Neuronal stem cell (in vitro differentiated cells): ENCODE data around the gene ARL6IP4.
A peak's percentile ranks its signal among the peaks of the same experiment; 100 is the strongest.

ENCODE experiments used
- DNase-seq: peaks from one replicate; pipeline ENCODE4 v3.0.0-alpha.2; 2013; ENCODE audit warnings: low spot score
- H2AFZ ChIP-seq: one replicate; pipeline ENCODE4 v1.6.1; 2013; ENCODE audit warnings: mild to moderate bottlenecking, low read length, inconsistent platforms
- H2AK5ac ChIP-seq: 2 replicates; pipeline ENCODE4 v1.6.1; 2013; ENCODE audit warnings: low read depth, mild to moderate bottlenecking, inconsistent platforms, low read length, moderate library complexity, mixed read lengths
- H2BK120ac ChIP-seq: 2 replicates; pipeline ENCODE4 v1.6.1; 2013; ENCODE audit warnings: low read depth, mild to moderate bottlenecking, inconsistent platforms, low read length, moderate library complexity, mixed read lengths
- H2BK12ac ChIP-seq: one replicate; pipeline ENCODE4 v1.6.1; 2013; ENCODE audit warnings: low read length, inconsistent platforms
- H2BK15ac ChIP-seq: 2 replicates; pipeline ENCODE4 v1.6.1; 2013; ENCODE audit warnings: mild to moderate bottlenecking, low read length, inconsistent platforms, mixed read lengths
- H2BK5ac ChIP-seq: one replicate; pipeline ENCODE4 v1.6.1; 2013; ENCODE audit warnings: inconsistent platforms, mild to moderate bottlenecking, low read length, moderate library complexity
- H3K14ac ChIP-seq: one replicate; pipeline ENCODE4 v1.6.1; 2013; ENCODE audit warnings: low read length, inconsistent platforms
- H3K18ac ChIP-seq: 2 replicates; pipeline ENCODE4 v1.6.1; 2013; ENCODE audit warnings: low read length, inconsistent platforms
- H3K23ac ChIP-seq: 2 replicates; pipeline ENCODE4 v1.6.1; 2013; ENCODE audit warnings: low read depth, mild to moderate bottlenecking, mixed read lengths, low read length, inconsistent platforms; ENCODE audit not compliant: poor library complexity
- H3K27ac ChIP-seq: replicated peaks from 3 replicates; pipeline ENCODE4 v1.5.1; 2013; ENCODE audit warnings: low read length, inconsistent platforms
- H3K27me3 ChIP-seq, 3 experiments: 2 replicates each; pipeline ENCODE4 v1.6.1; 2013; ENCODE audit warnings: low read length in 3 of 3, mild to moderate bottlenecking in 2 of 3, inconsistent platforms in 1 of 3, low read depth in 1 of 3, mixed read lengths in 1 of 3, moderate library complexity in 1 of 3; ENCODE audit not compliant: control insufficient read depth in 3 of 3, insufficient read depth in 3 of 3
- H3K36me3 ChIP-seq, 2 donors: replicated peaks in 1 of 2; 2 replicates each; pipeline ENCODE4 v1.6.1; 2013; ENCODE audit warnings: low read length in 2 of 2; ENCODE audit not compliant: control insufficient read depth in 2 of 2, insufficient read depth in 2 of 2
- H3K4ac ChIP-seq: 2 replicates; pipeline ENCODE4 v1.6.1; 2013; ENCODE audit warnings: inconsistent platforms, mild to moderate bottlenecking, low read length, moderate library complexity
- H3K4me1 ChIP-seq, 2 donors: 1 replicate in 1 of 2; 2 replicates in 1 of 2; pipeline ENCODE4 v1.6.1; 2013; ENCODE audit warnings: low read length in 2 of 2, low read depth in 1 of 2; ENCODE audit not compliant: control insufficient read depth in 2 of 2, insufficient read depth in 1 of 2
- H3K4me2 ChIP-seq: one replicate; pipeline ENCODE4 v1.6.1; 2013; ENCODE audit warnings: mild to moderate bottlenecking, low read length, inconsistent platforms; ENCODE audit not compliant: insufficient read depth, poor library complexity, severe bottlenecking
- H3K4me3 ChIP-seq, 2 donors: 2 replicates each; pipeline ENCODE4 v1.5.1; 2013; ENCODE audit warnings: low read length in 2 of 2, mild to moderate bottlenecking in 2 of 2, inconsistent platforms in 1 of 2, moderate library complexity in 1 of 2
- H3K79me1 ChIP-seq: one replicate; pipeline ENCODE4 v1.6.1; 2013; ENCODE audit warnings: low read depth, mild to moderate bottlenecking, inconsistent platforms, low read length, moderate library complexity
- H3K9ac ChIP-seq: one replicate; pipeline ENCODE4 v1.6.1; 2013; ENCODE audit warnings: mild to moderate bottlenecking, low read depth, low read length, inconsistent platforms; ENCODE audit not compliant: poor library complexity
- H3K9me3 ChIP-seq, 2 donors: replicated peaks in 1 of 2; 2 replicates each; pipeline versions ENCODE3 to v1.6.1; 2013; ENCODE audit warnings: low read length in 2 of 2, mild to moderate bottlenecking in 2 of 2, inconsistent platforms in 1 of 2, low read depth in 1 of 2, mixed read lengths in 1 of 2, moderate library complexity in 1 of 2; ENCODE audit not compliant: control insufficient read depth in 2 of 2, insufficient read depth in 1 of 2
- H4K8ac ChIP-seq: one replicate; pipeline ENCODE4 v1.6.1; 2013; ENCODE audit warnings: low read depth, mild to moderate bottlenecking, inconsistent platforms, low read length, moderate library complexity
- H4K91ac ChIP-seq: one replicate; pipeline ENCODE4 v1.6.1; 2013; ENCODE audit warnings: low read length, low read depth, mild to moderate bottlenecking, inconsistent platforms; ENCODE audit not compliant: poor library complexity
- WGBS, 2 donors: extraction: QIAGEN DNeasy Blood & Tissue Kit; methylation state at CpG; one replicate each; pipeline ENCODE4 v1.1.7; 2013; ENCODE audit warnings: missing lambda C conversion rate in 2 of 2, mixed read lengths in 1 of 2; ENCODE audit not compliant: insufficient read length in 2 of 2, insufficient replicate concordance in 1 of 2; ENCODE audit errors: extremely low coverage in 2 of 2; 5-methylcytosine and 5-hydroxymethylcytosine counted together

The ARL6IP4 gene

GRCh38 chr12:122988036-122988435, 7.6 kb downstream of the ARL6IP4 start:
- H3K27ac ChIP-seq, result no peak overlapping the region
- peak overlapping the region in 1 of 2 donors; percentile 43 for H3K4me3 ChIP-seq
- H4K91ac ChIP-seq, result no peak overlapping the region
- H2BK12ac ChIP-seq, result no peak overlapping the region
- no peaks in the 10 kb centered on the region for H3K9me3 ChIP-seq
- no CpG with 5 or more reads among the region's 13 CpGs for WGBS, 2 donors
- H2BK15ac ChIP-seq, result no peak overlapping the region
- H3K4ac ChIP-seq, result no peak overlapping the region
- peak overlapping the region; percentile 50 for H2BK120ac ChIP-seq
- H3K18ac ChIP-seq, result no peak overlapping the region
- H4K8ac ChIP-seq, result no peak overlapping the region
- peaks cover 3 to 22% of the 10 kb centered on the region in 2 donors for H3K36me3 ChIP-seq
- no peak overlapping the region for H3K4me2 ChIP-seq
- peaks cover 3% of the 10 kb centered on the region for H3K79me1 ChIP-seq
- no peak overlapping the region for H2AFZ ChIP-seq
- peak overlapping the region; percentile 21 for H3K9ac ChIP-seq
- no peak overlapping the region for H2BK5ac ChIP-seq
- no peak for DNase-seq
- H3K14ac ChIP-seq, result no peak overlapping the region
- H2AK5ac ChIP-seq, result no peak overlapping the region
- H3K4me1 ChIP-seq, result peaks cover 0 to 23% of the 10 kb centered on the region in 2 donors
- no peak overlapping the region for H3K23ac ChIP-seq
- no peaks in the 10 kb centered on the region for H3K27me3 ChIP-seq

GRCh38 chr12:122988612-122989212, 8.2 kb downstream of the ARL6IP4 start:
- Histone ChIP-seq H3K4me3 (no peak overlapping the region), H3K27ac (no peak overlapping the region), H3K36me3 (peaks cover 0 to 17% of the 10 kb centered on the region in 2 donors), H2BK15ac (no peak overlapping the region), H3K79me1 (peaks cover 3% of the 10 kb centered on the region), H2BK5ac (no peak overlapping the region), H2AK5ac (peak overlapping the region; percentile 56), H3K4me2 (no peak overlapping the region), H3K27me3 (no peaks in the 10 kb centered on the region), H4K91ac (no peak overlapping the region), H3K23ac (peak overlapping the region; percentile 43), H3K18ac (no peak overlapping the region), H3K9ac (no peak overlapping the region), H3K4ac (no peak overlapping the region), H3K4me1 (peaks cover 0 to 16% of the 10 kb centered on the region in 2 donors), H2AFZ (no peak overlapping the region), H4K8ac (peak overlapping the region; percentile 17), H2BK120ac (no peak overlapping the region), H2BK12ac (no peak overlapping the region), H3K14ac (no peak overlapping the region), H3K9me3 (no peaks in the 10 kb centered on the region)
- no peak for DNase-seq
- no CpG with 5 or more reads among the region's 21 CpGs for WGBS, 2 donors

GRCh38 chr12:122989225-122989839, 8.9 kb downstream of the ARL6IP4 start:
- no peak for DNase-seq
- no peak overlapping the region for H2BK120ac ChIP-seq
- no peak overlapping the region for H2BK15ac ChIP-seq
- H3K4ac ChIP-seq, result no peak overlapping the region
- H2AFZ ChIP-seq, result no peak overlapping the region
- H2BK12ac ChIP-seq, result peak overlapping the region; percentile 41
- WGBS, 2 donors, result no CpG with 5 or more reads among the region's 10 CpGs
- no peaks in the 10 kb centered on the region for H3K9me3 ChIP-seq
- H3K27ac ChIP-seq, result no peak overlapping the region
- peaks cover 0 to 17% of the 10 kb centered on the region in 2 donors for H3K36me3 ChIP-seq
- no peak overlapping the region for H2BK5ac ChIP-seq
- H3K4me3 ChIP-seq, result no peak overlapping the region
- no peak overlapping the region for H4K8ac ChIP-seq
- peak overlapping the region; percentile 56 for H2AK5ac ChIP-seq
- H3K18ac ChIP-seq, result no peak overlapping the region
- H4K91ac ChIP-seq, result no peak overlapping the region
- no peak overlapping the region for H3K4me2 ChIP-seq
- no peak overlapping the region for H3K14ac ChIP-seq
- no peak overlapping the region for H3K9ac ChIP-seq
- H3K27me3 ChIP-seq, result no peaks in the 10 kb centered on the region
- peaks cover 0 to 10% of the 10 kb centered on the region in 2 donors for H3K4me1 ChIP-seq
- H3K79me1 ChIP-seq, result peaks cover 3% of the 10 kb centered on the region
- peak overlapping the region; percentile 43 for H3K23ac ChIP-seq

GRCh38 chr12:122989874-122990419, 9.5 kb downstream of the ARL6IP4 start:
- no peaks in the 10 kb centered on the region for H3K9me3 ChIP-seq
- no CpG with 5 or more reads among the region's 22 CpGs for WGBS, 2 donors
- H3K79me1 ChIP-seq, result peaks cover 3% of the 10 kb centered on the region
- DNase-seq, result no peak
- no peak overlapping the region for H3K27ac ChIP-seq
- H3K23ac ChIP-seq, result no peak overlapping the region
- H3K4ac ChIP-seq, result no peak overlapping the region
- H3K4me2 ChIP-seq, result no peak overlapping the region
- H3K14ac ChIP-seq, result no peak overlapping the region
- H2BK5ac ChIP-seq, result peak overlapping the region; percentile 3
- H2BK15ac ChIP-seq, result peak overlapping the region; percentile 26
- no peak overlapping the region for H3K4me3 ChIP-seq
- H3K36me3 ChIP-seq, result peaks cover 0 to 17% of the 10 kb centered on the region in 2 donors
- H3K18ac ChIP-seq, result no peak overlapping the region
- no peak overlapping the region for H2AFZ ChIP-seq
- no peak overlapping the region for H4K8ac ChIP-seq
- no peak overlapping the region for H3K9ac ChIP-seq
- no peak overlapping the region for H2BK120ac ChIP-seq
- H3K4me1 ChIP-seq, result peaks cover 0 to 4% of the 10 kb centered on the region in 2 donors
- H2BK12ac ChIP-seq, result no peak overlapping the region
- H4K91ac ChIP-seq, result no peak overlapping the region
- no peak overlapping the region for H2AK5ac ChIP-seq
- no peaks in the 10 kb centered on the region for H3K27me3 ChIP-seq
